Suppressor macrophage (primary cell): ENCODE results near the gene MKKS.

Experiments
- DNase-seq, 4 experiments: peaks; one replicate each; pipeline ENCODE4 v3.0.0-alpha.2; 2020 to 2022
- total RNA-seq, 17 experiments: gene quantifications; one replicate each; lab custom pipeline; 2026; ENCODE audit warnings: mixed read lengths in 6 of 17, inconsistent platforms in 3 of 17; lab: John Stamatoyannopoulos, UW

MKKS gene
- 2.6 to 20.2 (median 14.4) reads per million in 17 experiments for total RNA-seq

GRCh38 chr20:10433623-10434466 is at the start of gene MKKS:
Gene MKKS, minus strand, starts transcription at chr20:10434222. Its CDS starts 20,708 bp downstream, at chr20:10413514.
- DNase-seq: peak; percentile 92 to 97 (median 95)

GRCh38 chr20:10483691-10484090 is 49.7 kb upstream of the MKKS start:
- DNase-seq: no peak

- DNase-seq: no peak
Observed at GRCh38 chr20:10481676-10482075, 47.7 kb upstream of the MKKS start.

GRCh38 chr20:10478930-10479329 is 44.9 kb upstream of the MKKS start:
- DNase-seq: no peak

- no peak for DNase-seq
Observed at GRCh38 chr20:10478205-10478604, 44.2 kb upstream of the MKKS start.

- DNase-seq: peak; percentile 77 to 93 (median 85)
Observed at GRCh38 chr20:10476319-10476724, 42.3 kb upstream of the MKKS start.

- peak; percentile 51 to 85 (median 66) for DNase-seq
Observed at GRCh38 chr20:10475225-10475624, 41.2 kb upstream of the MKKS start.

GRCh38 chr20:10474606-10475184 is 40.7 kb upstream of the MKKS start:
- peak; percentile 37 to 71 (median 60) for DNase-seq

- no peak for DNase-seq
Observed at GRCh38 chr20:10472871-10473270, 38.8 kb upstream of the MKKS start.

GRCh38 chr20:10470276-10470675 is 36.3 kb upstream of the MKKS start:
- DNase-seq: peak in 3 of 4 experiments; percentile 10 to 51 (median 49)

- peak; percentile 52 to 74 (median 61) for DNase-seq
Observed at GRCh38 chr20:10469599-10469998, 35.6 kb upstream of the MKKS start.

GRCh38 chr20:10469056-10469455 is 35.0 kb upstream of the MKKS start:
- DNase-seq: peak in 2 of 4 experiments; percentile 68 to 69

GRCh38 chr20:10468340-10468845 is 34.4 kb upstream of the MKKS start:
- DNase-seq: no peak

GRCh38 chr20:10467681-10468339 is 33.8 kb upstream of the MKKS start:
- DNase-seq: no peak

GRCh38 chr20:10466855-10467254 is 32.8 kb upstream of the MKKS start:
- no peak for DNase-seq

GRCh38 chr20:10466325-10466724 is 32.3 kb upstream of the MKKS start:
- no peak for DNase-seq

- no peak for DNase-seq
Observed at GRCh38 chr20:10465135-10465534, 31.1 kb upstream of the MKKS start.

- peak in 1 of 4 experiments; percentile 4 for DNase-seq
Observed at GRCh38 chr20:10463622-10464021, 29.6 kb upstream of the MKKS start.

GRCh38 chr20:10462516-10462915 is 28.5 kb upstream of the MKKS start:
- no peak for DNase-seq

GRCh38 chr20:10461495-10461894 is 27.5 kb upstream of the MKKS start:
- DNase-seq: no peak

- no peak for DNase-seq
Observed at GRCh38 chr20:10454151-10454750, 20.2 kb upstream of the MKKS start.

- DNase-seq: peak; percentile 51 to 85 (median 80)
Observed at GRCh38 chr20:10453241-10453640, 19.2 kb upstream of the MKKS start.

GRCh38 chr20:10449270-10449669 is 15.2 kb upstream of the MKKS start:
- no peak for DNase-seq
